GM19035 (cell line): Measurements from ENCODE around the gene GRPEL1.

ENCODE experiments used
- ATAC-seq: cut with Tn5 transposase; IDR thresholded peaks from one replicate; pipeline ENCODE4 v1.9.1; 2021; ENCODE audit not compliant: unreplicated experiment

GRPEL1 gene

DNA sequence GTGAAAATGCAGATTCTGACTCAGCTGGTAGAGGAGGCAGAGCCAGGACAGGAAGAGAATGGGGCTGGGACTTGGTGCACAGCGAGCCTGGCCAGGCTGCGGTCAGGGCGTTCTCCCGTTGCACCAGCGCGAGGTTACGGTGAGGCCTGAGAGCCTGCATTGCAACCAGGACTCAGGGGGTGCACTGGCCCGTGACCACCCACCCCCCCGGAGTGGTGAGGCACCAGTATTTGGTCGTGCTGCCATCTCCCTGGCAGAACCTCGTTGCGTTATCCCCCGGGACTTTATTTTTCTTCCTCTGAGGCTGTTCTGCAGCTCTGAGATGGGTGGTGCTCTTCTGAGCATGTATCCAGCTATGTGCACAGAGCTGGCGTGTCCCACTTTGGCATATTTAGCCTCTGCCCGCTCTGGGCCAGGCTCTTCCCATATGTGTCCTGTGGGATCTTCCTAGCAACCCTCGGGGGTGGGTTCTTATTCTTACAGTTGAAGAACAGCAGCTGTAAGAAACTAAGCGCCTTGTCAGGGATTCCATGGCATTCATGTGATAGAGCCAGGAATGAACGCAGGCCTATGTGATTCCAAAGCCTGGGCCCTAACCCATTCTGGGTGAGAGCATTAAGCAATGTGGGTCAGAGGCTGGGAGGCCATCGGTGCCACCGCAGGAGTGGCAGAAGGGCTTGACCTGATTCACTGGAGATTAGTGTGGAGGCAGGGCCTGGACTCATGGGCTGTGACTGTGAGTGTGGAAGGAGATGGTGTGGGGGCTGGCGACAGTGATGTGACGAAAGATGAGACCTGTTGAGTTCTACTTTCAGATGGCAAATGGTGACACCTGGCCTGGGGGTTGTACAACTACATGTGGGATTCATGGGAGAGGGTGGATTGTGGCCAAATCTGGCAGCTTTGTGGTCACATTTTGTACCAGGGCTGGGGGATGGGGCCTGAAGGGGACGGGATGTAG is 21.6 kb downstream of the GRPEL1 start:
- no peak for ATAC-seq

DNA sequence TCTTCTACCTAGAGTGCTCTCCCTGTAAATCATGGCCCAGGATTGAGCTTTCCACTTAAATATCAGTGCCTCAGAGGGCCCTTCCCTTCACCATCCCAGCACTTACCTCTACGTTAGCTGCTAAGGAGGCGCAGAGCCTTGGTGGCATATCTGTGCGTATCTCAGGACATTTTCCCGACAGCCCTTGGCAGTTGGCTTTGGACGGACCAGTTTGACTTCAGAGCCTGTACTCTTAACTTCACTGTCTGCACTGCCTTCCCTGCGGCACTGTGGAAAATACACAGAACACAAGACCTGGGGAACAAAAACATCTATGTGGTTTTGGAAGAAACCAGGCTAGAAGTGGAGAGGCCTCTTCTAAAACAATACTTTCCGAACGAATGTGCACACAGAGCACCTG is 22.3 kb downstream of the GRPEL1 start:
- no peak for ATAC-seq

DNA sequence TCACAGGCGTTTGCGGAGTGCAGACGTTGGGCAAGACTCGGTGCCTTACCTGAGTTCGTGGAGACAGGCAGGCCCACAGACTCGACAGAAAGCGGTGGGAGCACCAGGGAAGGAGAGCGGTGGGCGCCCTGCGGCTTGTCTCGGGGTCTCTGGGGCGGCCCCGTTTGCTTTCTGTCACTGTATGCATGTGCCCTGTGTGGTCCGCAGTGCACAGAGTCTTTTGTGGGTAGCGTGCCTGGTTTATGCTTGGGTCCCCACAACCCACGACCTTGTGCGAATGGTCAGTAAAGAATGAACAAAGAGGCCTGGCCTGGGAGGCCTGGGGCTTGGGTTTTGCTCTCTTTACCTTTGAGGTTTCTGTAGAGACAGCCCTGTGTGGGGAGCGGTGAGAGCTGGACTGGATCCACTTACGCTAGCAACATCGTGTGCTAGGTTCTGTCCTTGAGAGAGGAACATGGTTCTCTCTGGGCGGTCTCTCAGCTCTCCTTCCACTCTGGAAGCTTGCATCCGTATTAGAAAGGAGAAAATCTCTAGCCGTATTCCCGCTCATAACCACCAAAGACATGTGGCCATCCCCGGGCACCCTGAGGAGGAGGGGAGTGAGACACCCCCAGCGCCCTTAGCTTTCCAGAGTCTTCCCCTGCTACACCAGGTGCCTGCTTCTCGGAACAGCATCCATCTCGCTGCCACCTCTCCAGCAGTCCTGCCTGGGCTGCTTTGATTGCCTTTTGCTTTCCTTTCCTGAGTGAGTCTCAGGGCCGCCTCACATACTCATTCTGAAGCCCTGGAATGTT is 23.5 kb downstream of the GRPEL1 start:
- ATAC-seq = no peak

DNA sequence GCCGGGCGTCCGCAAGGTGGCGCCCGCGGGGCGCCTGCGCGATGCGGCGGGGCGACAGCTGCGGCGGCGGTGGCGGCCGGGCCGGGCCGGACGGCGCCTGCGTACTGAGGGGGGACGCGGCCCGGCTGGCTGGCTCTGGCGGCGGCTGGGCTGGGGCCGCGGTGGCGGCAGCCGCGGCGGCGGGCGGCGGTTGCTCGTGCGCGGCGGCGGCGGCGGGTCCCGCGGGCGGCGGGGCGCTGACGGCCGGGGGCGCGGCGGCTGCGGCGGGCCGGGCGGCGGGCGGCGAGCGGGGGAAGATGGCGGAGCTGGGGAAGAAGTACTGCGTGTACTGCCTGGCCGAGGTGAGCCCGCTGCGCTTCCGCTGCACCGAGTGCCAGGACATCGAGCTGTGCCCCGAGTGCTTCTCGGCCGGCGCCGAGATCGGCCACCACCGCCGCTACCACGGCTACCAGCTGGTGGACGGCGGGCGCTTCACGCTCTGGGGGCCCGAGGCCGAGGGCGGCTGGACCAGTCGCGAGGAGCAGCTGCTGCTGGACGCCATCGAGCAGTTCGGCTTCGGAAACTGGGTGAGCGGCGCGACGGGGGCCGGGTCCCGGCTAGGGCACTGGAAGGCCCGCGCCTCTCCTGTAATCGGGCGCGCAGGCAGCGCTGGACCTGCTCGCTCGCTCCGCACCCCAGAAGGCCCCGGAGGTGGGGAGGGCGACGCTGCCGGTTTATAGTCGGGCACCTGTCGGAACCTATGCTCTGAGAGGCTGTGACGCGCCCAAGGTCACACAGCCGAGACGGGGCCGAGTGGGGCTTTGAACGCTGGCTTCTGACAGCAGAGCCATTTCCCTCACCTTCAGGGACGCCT is 24.4 kb downstream of the GRPEL1 start, which contains the start of gene TADA2B:
Gene TADA2B (plus strand): TSS at position 89 of the 853 bp plus-strand sequence. CDS start 208 bp downstream, at position 297.
- ATAC-seq = peak; percentile 26

DNA sequence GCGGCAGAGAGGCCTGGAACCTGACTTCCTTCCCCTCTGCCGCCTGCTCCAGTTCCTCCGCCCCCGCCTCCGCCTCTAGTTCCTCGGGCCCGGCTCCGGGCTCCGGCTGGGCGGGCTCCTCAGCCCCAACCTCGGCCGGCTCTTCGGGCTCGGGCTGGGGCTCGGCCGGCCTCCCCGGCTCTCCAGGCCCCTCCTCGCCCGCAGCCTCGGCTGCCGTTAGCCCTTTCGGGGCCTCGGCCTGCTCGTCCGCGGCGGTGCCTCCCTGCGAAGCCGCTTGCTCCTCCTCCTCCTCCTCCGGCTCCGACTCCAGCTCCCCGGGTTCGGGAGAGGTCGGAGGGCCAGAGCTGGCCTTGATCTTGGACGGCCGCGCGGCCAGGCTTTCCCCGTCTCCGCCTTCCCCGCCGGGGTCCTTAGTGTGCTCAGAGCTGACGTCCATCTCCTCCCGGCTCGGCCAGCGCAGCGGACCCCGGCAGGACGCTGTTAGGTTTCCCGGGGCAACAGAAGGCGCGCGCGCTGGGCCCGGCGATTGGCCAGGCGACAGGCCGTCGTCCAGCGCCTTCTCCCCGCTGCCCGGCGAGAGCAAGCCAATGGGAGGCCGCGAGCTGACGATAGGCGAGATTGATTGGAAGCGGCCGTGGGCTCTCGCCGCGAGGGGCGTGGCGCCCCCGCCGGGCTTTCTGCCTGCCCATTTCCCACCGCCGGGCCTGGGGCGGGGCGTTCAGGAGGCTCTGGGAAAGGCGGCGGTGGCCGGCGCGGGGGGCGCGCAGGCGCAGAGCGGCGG is 25.2 kb downstream of the GRPEL1 start:
- peak; percentile 78 for ATAC-seq

DNA sequence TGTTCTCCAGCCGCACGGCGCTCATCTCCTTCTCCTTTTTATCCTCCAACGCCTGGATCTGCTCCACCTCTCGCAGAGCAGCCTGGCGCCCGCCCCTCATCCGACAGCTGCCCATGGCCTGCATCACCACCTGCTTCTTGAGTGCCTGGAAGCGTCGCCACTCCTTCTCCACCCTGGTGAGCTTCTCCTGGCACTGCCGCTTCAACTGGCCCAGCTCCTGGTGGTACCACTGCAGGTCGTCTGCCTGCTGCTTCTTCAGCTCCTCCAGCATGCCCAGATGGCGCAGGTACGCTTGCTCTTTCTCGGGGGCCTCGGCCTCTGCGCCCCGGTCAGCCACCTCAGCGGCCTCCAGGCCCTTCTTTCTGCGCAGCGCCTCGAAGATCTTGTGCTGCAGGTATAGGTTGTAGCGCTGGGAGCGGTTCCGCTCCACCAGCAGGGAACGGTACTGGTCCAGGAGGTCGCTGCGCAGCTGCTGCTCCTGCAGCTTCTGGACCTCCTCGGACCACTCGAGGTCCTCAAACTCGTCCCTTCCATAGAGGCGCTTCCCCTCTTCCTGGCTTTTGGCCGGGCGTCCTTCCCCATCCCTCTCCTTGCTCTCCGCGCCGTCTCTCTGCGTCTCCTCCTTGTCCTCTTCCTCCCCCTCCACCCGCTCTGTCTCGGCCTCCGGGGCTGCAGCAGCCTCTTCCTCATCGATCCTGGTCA is 25.9 kb downstream of the GRPEL1 start:
- no peak for ATAC-seq

DNA sequence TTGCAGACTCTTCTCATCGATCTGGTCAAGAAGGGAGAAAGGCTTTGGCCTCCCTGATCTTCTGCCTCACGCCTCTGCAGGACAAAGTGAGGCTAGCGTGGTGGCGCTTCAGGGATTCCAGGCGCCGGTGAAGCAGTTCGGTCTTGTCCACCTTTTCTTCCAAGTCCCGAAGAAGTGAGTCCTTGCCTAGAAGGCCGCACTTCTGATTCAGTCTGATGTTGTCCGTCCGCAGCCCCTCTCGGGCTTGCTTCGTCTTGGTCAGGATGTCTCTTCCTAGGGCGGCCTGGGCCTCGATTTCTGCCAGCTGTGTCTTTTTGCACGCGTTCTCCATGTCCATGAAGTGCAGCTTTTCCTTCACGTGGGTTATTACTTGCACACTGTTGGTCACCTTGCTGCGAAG is 26.6 kb downstream of the GRPEL1 start:
- no peak for ATAC-seq

DNA sequence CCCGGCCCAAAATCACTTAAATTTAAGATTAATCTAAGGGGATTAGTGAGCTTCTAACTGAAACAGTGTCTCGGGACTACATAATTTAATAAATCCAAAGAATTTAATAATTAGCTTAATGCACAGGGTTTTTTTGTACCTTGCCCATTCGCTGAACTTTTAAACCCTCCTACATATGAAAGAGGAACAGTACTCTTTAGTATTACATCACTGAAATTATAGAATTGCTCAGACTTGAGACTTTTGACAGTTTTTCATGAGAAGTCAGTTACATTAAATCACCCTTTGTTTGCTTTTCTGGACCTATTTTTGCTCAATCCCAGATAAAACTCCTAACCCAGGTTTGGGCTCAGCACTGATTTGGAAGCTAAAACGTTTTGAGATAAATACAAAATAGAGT is 27.1 kb downstream of the GRPEL1 start:
- ATAC-seq = no peak

DNA sequence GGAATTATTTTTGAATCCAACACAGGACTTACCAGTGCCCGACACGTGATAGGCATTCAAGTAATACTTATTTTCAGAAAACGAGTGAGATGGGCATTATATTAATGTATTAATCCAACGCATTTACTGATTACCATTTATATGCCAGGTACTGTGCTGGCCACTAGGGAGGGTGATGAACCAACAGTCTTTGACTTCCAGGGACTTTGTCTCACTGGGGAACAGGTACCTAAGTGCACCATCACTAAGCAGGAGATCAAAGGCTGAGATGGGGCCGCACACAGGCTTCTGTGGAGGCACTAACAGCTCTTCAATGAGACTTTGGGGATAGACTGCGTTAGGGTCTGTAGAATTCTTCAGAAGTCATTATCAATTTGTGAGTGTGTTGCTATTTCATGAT is 30.4 kb downstream of the GRPEL1 start:
- ATAC-seq = no peak

DNA sequence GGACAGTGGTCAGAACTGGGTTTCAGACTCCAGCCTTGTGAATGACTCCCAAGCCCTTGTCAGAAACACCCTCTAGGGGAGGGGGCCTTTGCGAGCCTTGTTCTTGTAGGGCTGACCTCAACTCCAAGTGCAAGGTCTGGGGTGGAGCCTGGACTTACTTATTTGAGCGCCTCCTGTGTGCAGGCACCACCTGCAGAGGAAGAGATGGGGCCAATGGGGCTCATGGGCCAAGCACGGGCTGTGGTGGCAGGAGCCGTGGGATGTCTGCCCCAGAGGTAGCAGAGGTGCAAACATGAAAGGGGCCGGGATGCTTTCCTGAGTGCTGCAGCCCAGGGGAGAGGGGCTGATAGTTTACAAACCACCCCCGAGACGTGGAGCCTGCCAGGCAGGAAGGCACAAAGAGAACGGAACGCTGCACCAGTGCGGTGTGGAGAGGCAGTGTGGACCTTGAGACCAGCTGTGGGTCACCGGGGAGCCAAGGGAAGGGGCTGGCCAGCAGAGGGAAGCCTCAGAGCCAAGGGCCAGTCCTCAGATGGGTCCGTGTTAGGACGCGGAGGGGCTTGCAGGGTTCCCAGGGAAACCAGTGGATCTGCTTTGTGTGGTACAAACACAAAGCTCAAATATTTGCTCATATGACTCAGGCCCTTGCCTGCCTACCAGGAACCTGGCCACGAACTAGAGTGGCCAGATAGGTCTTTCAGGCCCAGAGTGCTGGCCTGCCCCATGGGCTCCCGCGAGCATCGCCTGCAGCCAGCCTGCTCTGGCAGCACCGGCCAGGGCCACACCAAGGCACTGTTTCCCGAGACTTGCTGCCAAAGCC is 33.4 kb downstream of the GRPEL1 start:
- no peak for ATAC-seq

DNA sequence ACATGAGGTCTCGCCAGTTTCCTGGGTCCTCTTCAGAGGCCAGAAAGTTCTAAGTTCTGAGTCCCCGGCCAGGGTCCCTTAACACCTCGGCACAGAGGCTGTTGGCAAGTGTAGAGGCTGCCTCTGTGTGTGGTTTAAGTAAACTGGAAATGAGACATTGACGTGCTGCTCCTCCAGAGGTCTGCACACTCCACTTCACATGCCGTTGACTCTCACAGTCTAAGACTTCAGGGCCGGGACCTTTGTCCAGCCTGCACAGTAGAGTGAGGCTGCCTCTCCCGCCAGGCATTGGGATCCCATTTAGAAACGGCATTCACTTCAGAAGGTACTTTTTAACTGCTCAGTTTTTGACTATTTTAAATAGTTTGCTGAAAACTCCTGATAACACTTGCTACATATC is 35.3 kb downstream of the GRPEL1 start:
- ATAC-seq = no peak

DNA sequence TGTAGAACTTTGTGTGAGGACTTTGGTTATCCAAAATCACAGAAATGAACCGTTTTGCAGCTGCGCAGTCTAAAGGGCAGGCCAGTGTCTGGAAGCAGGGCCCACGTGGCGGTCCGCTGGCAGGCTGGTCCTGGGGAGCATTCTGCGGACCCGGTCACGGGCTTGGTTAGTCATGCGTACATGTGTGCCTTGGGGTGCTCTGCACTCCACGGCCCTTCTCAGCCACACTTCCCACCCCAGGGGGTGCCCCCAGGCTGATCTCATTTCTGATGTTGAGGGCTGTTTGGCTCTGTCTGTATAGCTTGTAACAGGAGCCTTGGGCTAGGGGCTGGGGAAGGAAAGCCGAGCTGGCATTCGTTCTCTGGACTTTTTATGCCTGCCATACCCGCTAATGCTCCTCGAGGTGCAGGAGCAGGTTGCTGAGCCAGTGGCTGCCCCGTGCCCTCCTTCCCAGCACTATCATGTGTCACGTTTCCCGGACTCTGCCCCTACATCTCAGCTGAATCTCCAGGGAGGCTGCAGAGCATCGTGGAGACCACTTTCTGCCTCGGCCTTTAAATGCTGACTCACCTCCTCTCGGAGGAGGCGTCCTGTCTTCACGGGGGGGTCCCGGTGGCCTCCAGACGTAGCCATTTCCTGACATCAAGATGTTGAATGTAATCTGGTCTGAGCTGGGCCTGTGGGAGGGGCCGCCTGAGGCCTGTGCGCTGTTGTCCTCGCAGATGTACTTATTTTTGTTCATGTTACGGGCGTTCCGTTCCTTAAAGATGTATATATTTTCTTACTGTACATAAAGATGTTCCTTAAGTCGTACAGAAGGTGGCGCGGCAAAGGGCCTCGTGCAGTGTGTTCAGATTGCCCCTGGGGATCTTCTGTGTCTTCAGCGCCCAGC is 36.1 kb downstream of the GRPEL1 start:
- no peak for ATAC-seq

DNA sequence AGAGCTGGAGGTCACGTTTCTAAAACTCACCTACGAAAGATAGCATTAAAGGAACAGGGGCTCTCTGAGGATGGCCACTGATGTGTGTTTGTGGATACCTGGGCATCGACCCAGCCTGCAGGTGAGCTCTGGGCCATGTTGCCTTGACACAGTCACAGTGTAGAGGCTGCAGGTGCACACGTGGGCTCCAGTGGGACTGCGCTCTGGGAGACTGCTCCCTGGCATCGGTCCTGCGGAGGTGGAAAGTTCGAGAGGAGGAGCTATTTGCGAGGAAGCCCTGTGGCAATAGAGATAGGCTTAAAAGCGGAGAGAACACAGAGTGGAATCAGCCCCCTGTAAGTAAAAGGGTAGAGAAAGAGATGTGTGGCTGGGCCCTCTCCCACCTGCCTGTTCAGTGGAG is 37.0 kb downstream of the GRPEL1 start:
- ATAC-seq = no peak

DNA sequence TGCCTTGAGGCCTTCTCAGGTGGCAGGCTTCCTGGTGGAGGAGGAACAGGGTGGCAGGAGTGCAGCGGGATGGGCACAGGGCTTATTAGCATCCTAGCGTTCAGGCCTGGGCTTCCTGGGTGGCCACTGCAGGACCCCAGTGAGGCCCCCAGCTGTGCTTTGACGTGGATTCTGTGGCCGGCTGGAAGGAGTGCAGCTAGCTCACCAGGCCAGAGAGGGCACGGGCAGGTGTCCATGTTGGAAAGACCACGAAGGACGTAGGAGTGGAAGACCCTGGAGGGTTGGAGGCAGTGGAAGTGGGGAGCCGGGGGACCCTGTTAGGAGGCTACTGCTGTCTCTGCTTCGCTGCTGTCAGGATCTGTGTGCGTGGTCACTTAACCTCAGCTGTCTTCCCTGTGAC is 37.9 kb downstream of the GRPEL1 start:
- no peak for ATAC-seq

DNA sequence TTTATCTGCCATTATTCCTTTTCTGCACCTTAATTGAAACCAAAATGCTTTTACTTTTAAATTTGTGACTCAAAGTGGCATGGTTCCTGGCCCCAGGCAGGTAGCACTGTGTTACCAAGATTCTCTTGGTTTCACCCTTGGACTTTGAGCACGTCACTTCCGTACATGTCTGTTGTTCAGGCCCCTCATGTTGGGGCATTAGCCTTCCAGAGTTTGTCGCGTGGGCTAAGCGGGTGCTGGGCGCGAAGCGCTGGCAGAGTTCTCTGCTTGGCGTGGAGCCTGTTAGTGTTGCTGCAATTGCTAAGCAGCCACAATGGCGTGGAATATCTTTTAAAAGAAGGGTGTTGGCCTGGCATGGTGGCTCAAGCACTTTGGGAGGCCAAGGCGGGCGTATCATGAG is 38.7 kb downstream of the GRPEL1 start:
- no peak for ATAC-seq

DNA sequence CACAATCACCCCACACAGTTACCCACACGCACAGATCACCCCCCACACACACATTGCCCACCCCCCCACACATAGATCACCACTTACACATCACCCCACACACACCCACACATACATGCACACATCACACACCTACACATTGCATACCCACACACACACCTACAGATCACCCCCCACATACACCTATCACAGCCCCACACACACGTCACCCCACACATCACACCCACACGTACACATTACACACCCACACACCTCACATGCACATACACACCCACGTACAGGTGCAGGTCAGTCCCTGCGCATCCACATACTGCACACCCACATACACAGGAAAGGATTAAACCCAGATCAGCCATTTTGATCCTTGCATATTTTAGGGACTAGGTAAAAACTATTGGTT is 40.0 kb downstream of the GRPEL1 start:
- ATAC-seq = no peak

DNA sequence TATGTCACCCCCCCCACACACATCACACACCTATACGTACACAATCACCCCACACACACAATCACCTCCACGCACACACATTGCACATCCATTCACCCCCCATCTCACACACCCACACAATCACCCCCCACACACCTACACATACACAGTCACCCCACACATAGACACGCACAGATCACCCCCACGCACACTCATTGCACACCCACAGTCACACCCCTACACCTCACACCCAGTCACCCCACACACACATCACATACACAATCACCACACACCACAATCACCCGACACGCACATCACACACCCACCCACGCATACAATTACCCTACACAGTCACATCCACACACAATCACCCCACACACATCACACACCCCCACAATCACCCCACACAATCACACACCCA is 40.6 kb downstream of the GRPEL1 start:
- no peak for ATAC-seq

DNA sequence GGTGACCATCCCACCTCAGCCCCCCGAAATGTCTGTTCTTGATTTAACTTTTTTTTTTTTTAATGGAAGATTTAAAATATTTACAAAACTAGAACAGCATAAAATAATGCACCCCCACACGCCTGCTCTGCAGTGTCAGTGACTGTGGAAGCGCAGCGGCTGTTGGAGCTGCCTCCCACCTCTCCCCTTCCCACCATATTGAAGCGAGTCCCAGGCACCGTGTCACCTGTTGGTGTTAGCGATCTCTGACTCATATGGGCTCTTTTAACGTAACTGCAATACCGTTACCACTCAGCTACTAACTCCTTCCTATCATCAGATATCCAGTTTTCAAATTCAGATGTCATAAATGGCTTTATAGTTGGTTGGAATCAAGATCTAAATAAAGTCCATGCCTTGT is 41.8 kb downstream of the GRPEL1 start:
- no peak for ATAC-seq
